ENCODE results near the gene KRTAP4-7. TPM values are rescaled to one million over a fixed set of nuclear protein-coding genes. Genes with fewer than 3 reads are reported as not detected.
"Not testable (repeated sequence)": the region's sequence is repeated elsewhere in the genome, so short reads cannot be mapped to it uniquely, and the experiment has no call there.

KRTAP4-7 gene
- total and polyA plus RNA-seq, 2 of the 4 experiments (the other 2 are of a cell fraction), result not detected

GRCh38 chr17:41063449-41063848, 20.5 kb upstream of the KRTAP4-7 start (continued):
- TF ChIP-seq NFE2L2 (IDR thresholded peaks at IDR 0.05; ENCODE audit: low read depth, low read length), result no peak

GRCh38 chr17:41064301-41064700, 19.6 kb upstream of the KRTAP4-7 start:
- dilution Hi-C loops (cut with HindIII; ENCODE audit: low sequenced_read_pairs, unreplicated experiment), result no loop called here
- no peaks in the 10 kb centered on the region for H4K20me1 ChIP-seq (ENCODE audit: insufficient read depth, low read length)
- H3K9me3 ChIP-seq (ENCODE audit: control insufficient read depth, insufficient read depth, low read length), result no peaks in the 10 kb centered on the region
- TF ChIP-seq RFX5 (IDR thresholded peaks at IDR 0.05; ENCODE audit: low read depth, low read length) (no peak), FOS (IDR thresholded peaks at IDR 0.05; ENCODE audit: low read depth, low read length) (no peak)
- ChIA-PET POLR2A (ENCODE audit: unreplicated experiment) (no interaction called here), CTCF (no interaction called here)
- in situ Hi-C loops (cut with MboI; ENCODE audit: low sequenced_read_pairs), result no loop called here
- peak overlapping the region; percentile 67; the same call in 1 of the 2 replicates for H4K5ac ChIP-seq (ENCODE audit: low read depth, low read length)
- no peak overlapping the region for H3K4me2 ChIP-seq (ENCODE audit: low read depth, low read length)
- H2AFZ ChIP-seq (replicated peaks; ENCODE audit: low read length, poor library complexity), result no peak overlapping the region
- WGBS, 2 experiments (ENCODE audit: extremely low coverage in 2 of 2, insufficient read length in 1 of 2), result no CpG with 5 or more reads among the region's 1 CpG
- H2BK20ac ChIP-seq (ENCODE audit: low read depth, low read length), result peak overlapping the region; percentile 98
- H3K36me3 ChIP-seq (ENCODE audit: control insufficient read depth, insufficient read depth, low read length), result no peaks in the 10 kb centered on the region
- peaks cover 7% of the 10 kb centered on the region for H3K9me1 ChIP-seq (ENCODE audit: insufficient read depth, low read length)
- no peak overlapping the region for H3K56ac ChIP-seq (ENCODE audit: extremely low read depth, insufficient read depth, low read length)
- no peaks in the 10 kb centered on the region for H3K27me3 ChIP-seq (ENCODE audit: control insufficient read depth, insufficient read depth, low read length)
- no peak overlapping the region for H3K27ac ChIP-seq (ENCODE audit: insufficient read depth, low read length)
- peak overlapping the region; percentile 75; the same call in 1 of the 2 replicates for H3K18ac ChIP-seq (ENCODE audit: low read depth, low read length)
- peaks cover 16% of the 10 kb centered on the region for H3K4me1 ChIP-seq (ENCODE audit: control insufficient read depth, insufficient read depth, low read length)
- H3K4me3 ChIP-seq (ENCODE audit: insufficient read depth, low read depth, low read length), result no peak overlapping the region
- H2BK120ac ChIP-seq (ENCODE audit: low read depth, low read length), result peak overlapping the region; percentile 97
- H4K8ac ChIP-seq (ENCODE audit: low read depth in 2 of 2, low read length in 2 of 2), result peak overlapping the region; percentile 71 to 86
- H3K9ac ChIP-seq (ENCODE audit: low read depth, low read length), result no peak overlapping the region
- no TSS peak for BruUV-seq (replicated peaks)
- peak overlapping the region; percentile 88 for H3K14ac ChIP-seq (replicated peaks; ENCODE audit: low read depth, low read length)
- intact Hi-C loops (cut with micrococcal nuclease), result loop anchor here (5.0 kb wide), 3 partner anchors 258 to 583 kb away; no protein-coding TSS in a partner anchor
- no peaks in the 10 kb centered on the region for H3K79me1 ChIP-seq (ENCODE audit: low read depth in 1 of 2, low read length in 2 of 2)
- peak overlapping the region; percentile 83 for H4K91ac ChIP-seq (ENCODE audit: insufficient read depth, low read depth, low read length)
- ATAC-seq (ENCODE audit: low read depth) (no peak), DNase-seq (no peak)
- H2AK9ac ChIP-seq (replicated peaks; ENCODE audit: low read depth, low read length, poor library complexity), result no peak overlapping the region
- peak overlapping the region; percentile 98 for H2BK5ac ChIP-seq (ENCODE audit: low read depth, low read length, poor library complexity, severe bottlenecking)
- peak overlapping the region; percentile 91; the same call in 1 of the 2 replicates for H2AK5ac ChIP-seq (ENCODE audit: low read depth, low read length)
- peak overlapping the region; percentile 94 for H3K4ac ChIP-seq (ENCODE audit: low read depth, low read length)
- peak overlapping the region; percentile 95; the same call in 2 of the 3 replicates for H2BK15ac ChIP-seq (ENCODE audit: low read depth, low read length)
- no peak overlapping the region for H3K23ac ChIP-seq (ENCODE audit: low read depth, low read length)

- Histone ChIP-seq H3K4ac (ENCODE audit: low read depth, low read length) (peak overlapping the region; percentile 80), H3K14ac (replicated peaks; ENCODE audit: low read depth, low read length) (peak overlapping the region; percentile 79), H2BK120ac (ENCODE audit: low read depth, low read length) (peak overlapping the region; percentile 97), H3K4me1 (ENCODE audit: control insufficient read depth, insufficient read depth, low read length) (peaks cover 11% of the 10 kb centered on the region; the same call in 1 of the 2 replicates), H4K8ac (ENCODE audit: low read depth in 2 of 2, low read length in 2 of 2) (peak overlapping the region; percentile 33 to 71; a peak in 3 of 4 replicates), H4K91ac (ENCODE audit: insufficient read depth, low read depth, low read length) (peak overlapping the region; percentile 83), H2BK20ac (ENCODE audit: low read depth, low read length) (peak overlapping the region; percentile 98), H3K18ac (ENCODE audit: low read depth, low read length) (peak overlapping the region; percentile 75; the same call in 1 of the 2 replicates), H2BK5ac (ENCODE audit: low read depth, low read length, poor library complexity, severe bottlenecking) (peak overlapping the region; percentile 42), H2BK15ac (ENCODE audit: low read depth, low read length) (peak overlapping the region; percentile 95), H4K5ac (ENCODE audit: low read depth, low read length) (peak overlapping the region; percentile 67; the same call in 1 of the 2 replicates), H2AK5ac (ENCODE audit: low read depth, low read length) (peak overlapping the region; percentile 91; the same call in 1 of the 2 replicates)
- H3K4me2 ChIP-seq (ENCODE audit: low read depth, low read length); H3K36me3 ChIP-seq (ENCODE audit: control insufficient read depth, insufficient read depth, low read length); POLR2A ChIA-PET (ENCODE audit: unreplicated experiment); in situ Hi-C loops (cut with MboI; ENCODE audit: low sequenced_read_pairs); H3K4me3 ChIP-seq (ENCODE audit: insufficient read depth, low read depth, low read length); intact Hi-C loops (cut with micrococcal nuclease); H2AFZ ChIP-seq (replicated peaks; ENCODE audit: low read length, poor library complexity); H3K27me3 ChIP-seq (ENCODE audit: control insufficient read depth, insufficient read depth, low read length); H2AK9ac ChIP-seq (replicated peaks; ENCODE audit: low read depth, low read length, poor library complexity); BruUV-seq (replicated peaks); H3K27ac ChIP-seq (ENCODE audit: insufficient read depth, low read length); H3K9ac ChIP-seq (ENCODE audit: low read depth, low read length); H3K9me3 ChIP-seq (ENCODE audit: control insufficient read depth, insufficient read depth, low read length); H3K9me1 ChIP-seq (ENCODE audit: insufficient read depth, low read length); CTCF ChIA-PET; H3K79me1 ChIP-seq (ENCODE audit: low read depth in 1 of 2, low read length in 2 of 2); H3K56ac ChIP-seq (ENCODE audit: extremely low read depth, insufficient read depth, low read length); DNase-seq; ATAC-seq (ENCODE audit: low read depth); H4K20me1 ChIP-seq (ENCODE audit: insufficient read depth, low read length); H3K23ac ChIP-seq (ENCODE audit: low read depth, low read length); dilution Hi-C loops (cut with HindIII; ENCODE audit: low sequenced_read_pairs, unreplicated experiment): not testable (repeated sequence)
- 90% methylated on average over 2 of the region's 16 CpGs; no CpG with 5 or more reads in 1 of the 2 experiments for WGBS, 2 experiments (ENCODE audit: extremely low coverage in 2 of 2, insufficient read length in 1 of 2)
Measured at GRCh38 chr17:41065016-41065689, 18.8 kb upstream of the KRTAP4-7 start.
